Natural killer cell treated with Interleukin-12 subunit alpha and Interleukin-12 subunit beta and Interleukin-15 and Interleukin-18, amount 100 ng/mL, for 72 hours (primary cell): ENCODE results near the gene HORMAD2. TPM values are rescaled to one million over a fixed set of nuclear protein-coding genes. Genes with fewer than 3 reads are reported as not detected.
"Not testable (repeated sequence)": the region's sequence is repeated elsewhere in the genome, so short reads cannot be mapped to it uniquely, and the experiment has no call there.

Source experiments
- ATAC-seq, 2 donors: fragments of 150-1000 bp; cut with Tn5 transposase in 1 of 2; sonication (Bioruptor Pico), chemical (Tn5 transposase) in 1 of 2; 2 replicates each; pipeline ENCODE4 v1.10.0; 2021
- DNase-seq: peaks from one replicate; pipeline ENCODE4 v3.0.0; 2022; ENCODE audit warnings: low spot score
- H3K27ac Mint-ChIP-seq, 2 donors: 1 replicate in 1 of 2; 2 replicates in 1 of 2; pipeline ENCODE4 v1.8.0; 2022; ENCODE audit warnings: mixed read lengths in 2 of 2, mild to moderate bottlenecking in 1 of 2, moderate library complexity in 1 of 2
- H3K27me3 Mint-ChIP-seq, 2 donors: 1 replicate in 1 of 2; 2 replicates in 1 of 2; pipeline ENCODE4 v1.8.0; 2022; ENCODE audit warnings: mixed read lengths in 2 of 2
- H3K36me3 Mint-ChIP-seq: one replicate; pipeline ENCODE4 v1.8.0; 2022; ENCODE audit warnings: mixed read lengths
- H3K4me1 Mint-ChIP-seq, 2 donors: 1 replicate in 1 of 2; 2 replicates in 1 of 2; pipeline ENCODE4 v1.8.0; 2022; ENCODE audit warnings: low read depth in 2 of 2, mixed read lengths in 2 of 2, mild to moderate bottlenecking in 1 of 2
- H3K4me3 Mint-ChIP-seq: one replicate; pipeline ENCODE4 v1.8.0; 2022; ENCODE audit warnings: mixed read lengths
- H3K9me3 Mint-ChIP-seq: 2 replicates; pipeline ENCODE4 v1.8.0; 2022; ENCODE audit warnings: mixed read lengths
- total RNA-seq, 2 donors: library from RNA; stranded (reverse); gene quantifications; one replicate each; pipeline ENCODE4 v1.2.3, GENCODE V29; 2022

The HORMAD2 gene
- total RNA-seq, 2 donors from 2014 or later = not detected

DNA sequence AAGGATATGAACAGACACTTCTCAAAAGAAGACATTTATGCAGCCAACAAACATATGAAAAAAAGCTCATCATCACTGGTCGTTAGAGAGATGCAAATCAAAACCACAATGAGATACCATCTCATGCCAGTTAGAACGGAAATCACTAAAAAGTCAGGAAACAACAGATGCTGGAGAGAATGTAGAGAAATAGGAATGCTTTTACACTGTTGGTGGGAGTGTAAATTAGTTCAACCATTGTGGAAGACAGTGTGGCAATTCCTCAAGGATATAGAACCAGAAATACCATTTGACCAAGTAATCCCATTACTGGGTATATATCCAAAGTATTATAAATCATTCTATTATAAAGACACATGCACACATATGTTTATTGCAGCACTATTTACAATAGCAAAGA lies 20.5 kb downstream of the HORMAD2 start:
- not testable (repeated sequence) for DNase-seq, H3K4me3 Mint-ChIP-seq, ATAC-seq, H3K27me3 Mint-ChIP-seq, H3K4me1 Mint-ChIP-seq, H3K36me3 Mint-ChIP-seq, H3K9me3 Mint-ChIP-seq, H3K27ac Mint-ChIP-seq

DNA sequence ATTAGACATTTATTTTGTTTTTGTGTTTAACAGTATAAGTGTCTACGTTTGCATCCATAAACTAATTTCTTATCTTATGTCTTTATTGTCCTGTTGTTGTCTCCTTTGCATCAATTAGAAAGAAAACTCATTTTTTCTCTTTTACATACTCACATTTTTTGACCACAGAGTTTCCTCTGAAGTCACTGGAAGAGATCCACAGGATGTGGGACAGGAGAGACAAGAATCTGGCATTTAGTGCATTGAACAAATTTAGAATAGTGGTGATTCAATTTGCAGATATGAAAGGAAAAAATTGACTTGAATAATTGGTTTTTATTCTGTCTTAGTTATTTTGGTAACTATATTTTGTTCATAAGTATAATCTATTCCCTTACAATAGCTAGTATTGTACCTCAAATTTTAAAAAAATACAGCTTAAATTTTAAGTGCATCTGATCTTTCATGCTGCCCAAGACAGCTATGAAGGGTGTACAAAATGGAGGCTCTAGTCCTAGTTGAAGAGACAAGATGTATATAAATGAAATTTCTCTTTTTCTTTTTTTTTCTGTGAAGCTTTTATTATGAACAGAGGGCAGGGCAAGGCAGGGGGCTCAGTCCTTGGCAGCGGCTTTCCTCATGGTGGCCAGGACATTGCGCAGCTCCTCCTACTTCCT lies 24.4 kb downstream of the HORMAD2 start:
- ATAC-seq (no peak), DNase-seq (no peak)
- H3K36me3 Mint-ChIP-seq = no peaks in the 10 kb centered on the region
- H3K27me3 Mint-ChIP-seq = peaks cover 7 to 8% of the 10 kb centered on the region in 2 donors
- peaks cover 11 to 16% of the 10 kb centered on the region in 2 donors for H3K4me1 Mint-ChIP-seq
- H3K4me3 Mint-ChIP-seq = peak overlapping the region; percentile 12
- H3K27ac Mint-ChIP-seq = peak overlapping the region in 1 of 2 donors; percentile 3
- no peaks in the 10 kb centered on the region for H3K9me3 Mint-ChIP-seq

DNA sequence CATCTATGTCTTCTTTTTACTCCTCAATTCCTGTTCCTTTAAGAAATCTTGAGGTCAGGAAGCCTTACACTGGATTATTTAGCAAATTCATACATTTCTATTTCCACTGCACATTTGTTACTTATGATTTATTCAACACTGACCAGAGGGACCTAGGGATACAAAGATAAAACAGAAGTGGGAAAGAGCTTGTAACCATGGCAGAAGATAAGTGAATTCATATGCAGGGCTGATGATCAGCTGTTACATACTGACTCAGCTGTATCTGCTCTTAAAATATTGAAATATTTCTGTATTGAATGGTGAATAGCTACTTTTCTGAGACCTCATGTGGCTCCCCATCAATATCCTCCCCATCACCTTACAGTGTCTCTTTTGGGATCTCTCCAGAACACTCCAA lies 25.2 kb downstream of the HORMAD2 start:
- no peak overlapping the region for H3K4me3 Mint-ChIP-seq
- H3K9me3 Mint-ChIP-seq = no peaks in the 10 kb centered on the region
- H3K36me3 Mint-ChIP-seq = no peaks in the 10 kb centered on the region

GRCh38 chr22:30113494-30113893 lies 33.2 kb downstream of the HORMAD2 start:
- Mint-ChIP-seq H3K27ac (no peak overlapping the region), H3K9me3 (no peaks in the 10 kb centered on the region), H3K4me3 (no peak overlapping the region), H3K4me1 (peaks cover 10 to 21% of the 10 kb centered on the region in 2 donors), H3K27me3 (peaks cover 2 to 3% of the 10 kb centered on the region in 2 donors), H3K36me3 (no peaks in the 10 kb centered on the region)
- ATAC-seq = no peak
- DNase-seq = no peak

More for the DNA sequence above, 25.2 kb downstream of the HORMAD2 start:
- DNase-seq (no peak), ATAC-seq (no peak)
- no peak overlapping the region for H3K27ac Mint-ChIP-seq
- peaks cover 9 to 12% of the 10 kb centered on the region in 2 donors for H3K4me1 Mint-ChIP-seq
- H3K27me3 Mint-ChIP-seq = peaks cover 7 to 8% of the 10 kb centered on the region in 2 donors

DNA sequence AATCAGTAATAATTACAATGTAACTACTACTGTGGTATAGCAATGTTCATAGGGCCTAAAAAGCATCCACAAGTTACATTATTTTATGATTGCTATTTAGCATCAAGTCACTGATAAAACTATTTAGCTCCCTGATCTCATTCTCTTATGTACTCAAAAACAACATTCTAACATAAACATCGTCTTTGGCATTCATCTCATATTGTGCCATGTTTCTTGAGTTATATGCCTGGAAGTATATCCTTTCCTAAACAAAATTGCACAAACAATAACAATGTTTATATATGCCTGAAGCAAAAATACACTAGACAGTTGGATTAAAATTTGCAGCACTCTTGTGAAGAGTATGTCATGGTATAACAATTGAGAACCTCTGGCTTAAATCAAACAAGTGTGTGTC lies 34.1 kb downstream of the HORMAD2 start:
- Mint-ChIP-seq H3K36me3 (no peaks in the 10 kb centered on the region), H3K27ac (no peak overlapping the region), H3K4me1 (peaks cover 6 to 15% of the 10 kb centered on the region in 2 donors), H3K27me3 (no peaks in the 10 kb centered on the region), H3K9me3 (no peaks in the 10 kb centered on the region), H3K4me3 (no peak overlapping the region)
- ATAC-seq (no peak), DNase-seq (no peak)

DNA sequence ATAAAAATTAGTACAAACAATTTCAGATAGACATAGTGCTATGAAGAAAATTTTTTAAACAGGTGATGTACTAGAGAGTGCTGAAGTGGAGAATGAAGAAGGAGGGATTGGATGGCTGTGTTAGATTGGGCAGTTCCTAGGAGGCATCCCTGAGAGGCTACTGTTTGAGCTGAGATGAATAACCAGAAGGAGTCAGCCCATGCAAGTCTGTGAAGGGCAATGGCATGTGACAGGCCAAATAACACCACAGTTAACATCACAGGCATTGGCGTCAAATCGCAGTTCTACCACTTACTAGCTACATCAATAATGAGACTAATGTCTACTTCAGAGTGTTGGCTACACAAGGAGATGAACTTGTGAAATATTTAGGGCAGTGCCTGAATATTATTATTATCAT lies 35.4 kb downstream of the HORMAD2 start:
- ATAC-seq (peak in 1 of 2 donors; percentile 48), DNase-seq (no peak)
- H3K36me3 Mint-ChIP-seq = no peaks in the 10 kb centered on the region
- H3K27ac Mint-ChIP-seq = peak overlapping the region in 1 of 2 donors; percentile 15
- peaks cover 3 to 5% of the 10 kb centered on the region in 2 donors for H3K27me3 Mint-ChIP-seq
- peaks cover 6 to 15% of the 10 kb centered on the region in 2 donors for H3K4me1 Mint-ChIP-seq
- H3K4me3 Mint-ChIP-seq = no peak overlapping the region
- H3K9me3 Mint-ChIP-seq = no peaks in the 10 kb centered on the region

DNA sequence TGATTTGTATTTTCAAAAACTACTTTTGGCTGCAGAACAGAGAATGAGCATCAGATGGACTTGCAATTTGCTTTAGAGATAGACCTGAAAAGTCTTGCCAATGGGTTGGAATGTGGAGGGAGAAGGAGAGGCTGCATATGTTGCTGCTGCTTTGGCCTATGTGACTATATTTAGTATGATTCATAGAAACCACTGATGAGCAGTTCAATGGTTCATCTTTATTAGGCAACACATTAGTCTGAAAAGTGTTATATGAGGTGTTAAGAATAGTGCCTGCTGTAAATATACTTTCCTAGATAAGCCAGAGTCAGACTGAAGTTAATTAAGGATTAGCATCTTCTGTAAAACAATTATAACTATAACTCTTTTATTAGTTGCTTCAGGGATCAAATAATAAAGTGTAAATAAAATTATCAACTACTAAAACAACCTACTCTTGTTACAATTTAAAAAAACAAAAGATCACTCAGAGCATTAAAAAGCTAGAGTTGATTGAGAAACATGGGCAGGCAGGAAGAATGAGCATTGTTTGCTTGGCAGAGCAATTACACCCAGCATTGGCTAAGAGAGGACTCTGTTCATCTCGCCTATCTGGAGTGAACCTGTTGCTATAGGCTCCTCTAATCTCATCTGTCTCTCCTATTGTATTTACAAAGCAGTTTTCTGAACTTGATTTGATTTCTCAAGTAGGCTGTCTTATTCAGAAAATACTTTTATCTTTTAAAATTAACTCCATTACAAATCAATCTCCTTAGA lies 36.3 kb downstream of the HORMAD2 start:
- DNase-seq = no peak
- peaks cover 4 to 8% of the 10 kb centered on the region in 2 donors for H3K27me3 Mint-ChIP-seq
- peak overlapping the region in 1 of 2 donors; percentile 15 for H3K27ac Mint-ChIP-seq
- H3K4me1 Mint-ChIP-seq = peaks cover 6 to 15% of the 10 kb centered on the region in 2 donors
- no peak overlapping the region for H3K4me3 Mint-ChIP-seq
- peak; percentile 73 to 79 for ATAC-seq
- no peaks in the 10 kb centered on the region for H3K9me3 Mint-ChIP-seq
- H3K36me3 Mint-ChIP-seq = no peaks in the 10 kb centered on the region

GRCh38 chr22:30117256-30117655 lies 37.0 kb downstream of the HORMAD2 start:
- no peak for DNase-seq
- H3K9me3 Mint-ChIP-seq = no peaks in the 10 kb centered on the region
- no peak overlapping the region for H3K27ac Mint-ChIP-seq
- peaks cover 7 to 8% of the 10 kb centered on the region in 2 donors for H3K27me3 Mint-ChIP-seq
- no peak overlapping the region for H3K4me3 Mint-ChIP-seq
- H3K4me1 Mint-ChIP-seq = peaks cover 6 to 15% of the 10 kb centered on the region in 2 donors
- H3K36me3 Mint-ChIP-seq = no peaks in the 10 kb centered on the region
- ATAC-seq = no peak

DNA sequence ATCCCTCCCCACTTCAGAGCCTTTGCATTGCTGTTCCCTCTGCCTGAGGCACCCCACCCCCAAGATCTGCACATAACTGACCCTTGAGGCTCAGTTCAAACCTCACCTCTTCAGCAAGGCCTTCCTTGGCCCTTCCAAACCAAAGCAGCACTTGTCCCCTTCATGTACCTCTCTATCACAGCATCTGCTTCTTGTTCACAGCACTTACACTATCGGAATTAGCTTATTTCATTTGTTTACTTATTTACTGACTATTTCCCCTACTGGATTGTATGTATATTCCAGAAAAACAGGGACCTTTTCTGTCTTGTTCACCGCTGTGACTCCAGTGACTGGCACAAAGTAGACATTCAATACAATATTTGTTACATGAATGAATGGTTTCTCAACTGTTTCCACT lies 38.0 kb downstream of the HORMAD2 start:
- ATAC-seq = no peak
- Mint-ChIP-seq H3K4me1 (peaks cover 6 to 15% of the 10 kb centered on the region in 2 donors), H3K36me3 (no peaks in the 10 kb centered on the region), H3K9me3 (no peaks in the 10 kb centered on the region), H3K4me3 (no peak overlapping the region), H3K27ac (no peak overlapping the region), H3K27me3 (peaks cover 7 to 8% of the 10 kb centered on the region in 2 donors)
- no peak for DNase-seq

DNA sequence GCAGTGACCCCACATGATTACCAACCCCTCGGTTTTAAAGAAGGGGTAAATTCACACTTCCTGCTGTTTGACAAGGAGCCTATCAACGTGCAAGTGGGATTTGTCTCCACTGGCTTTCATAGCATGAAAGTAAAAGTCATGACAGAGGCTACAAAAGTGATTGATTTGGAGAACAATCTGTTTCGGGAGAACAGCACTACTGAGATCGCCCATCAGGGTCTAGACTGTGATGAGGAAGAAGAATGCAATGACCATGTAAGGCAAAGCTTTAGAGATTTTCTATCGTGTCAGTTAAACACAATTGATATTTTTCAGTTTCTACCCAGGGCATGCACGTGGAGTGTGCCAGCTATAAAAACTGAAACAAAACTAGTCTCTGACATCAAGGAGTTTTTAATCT lies 41.7 kb downstream of the HORMAD2 start:
- H3K27ac Mint-ChIP-seq = no peak overlapping the region
- H3K4me3 Mint-ChIP-seq = no peak overlapping the region
- no peaks in the 10 kb centered on the region for H3K36me3 Mint-ChIP-seq
- no peaks in the 10 kb centered on the region for H3K9me3 Mint-ChIP-seq
- H3K4me1 Mint-ChIP-seq = peaks cover 3 to 4% of the 10 kb centered on the region in 2 donors
- DNase-seq = no peak
- no peak for ATAC-seq
- peaks cover 8 to 9% of the 10 kb centered on the region in 2 donors for H3K27me3 Mint-ChIP-seq

DNA sequence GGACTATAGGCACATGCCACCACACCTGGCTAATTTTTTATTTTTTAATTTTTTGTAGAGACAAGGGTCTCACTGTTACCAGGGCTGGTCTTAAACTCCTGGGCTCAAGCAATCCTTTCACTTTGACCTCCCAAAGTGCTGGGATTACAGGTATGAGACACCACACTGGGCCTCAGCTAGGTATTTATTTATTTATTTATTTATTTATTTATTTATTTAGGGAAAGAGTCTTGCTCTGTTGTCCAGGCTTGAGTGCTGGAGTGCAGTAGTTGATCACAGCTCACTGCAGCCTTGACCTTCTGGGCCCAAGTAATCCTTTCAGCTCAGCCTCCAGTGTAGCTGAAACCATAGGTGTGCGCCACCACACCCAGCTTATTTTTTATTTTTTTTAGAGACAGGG lies 43.2 kb downstream of the HORMAD2 start:
- Mint-ChIP-seq H3K36me3 (no peaks in the 10 kb centered on the region), H3K4me3 (no peak overlapping the region), H3K27me3 (peaks cover 9 to 14% of the 10 kb centered on the region in 2 donors), H3K9me3 (no peaks in the 10 kb centered on the region), H3K4me1 (peaks cover under 1 to 3% of the 10 kb centered on the region in 2 donors), H3K27ac (no peak overlapping the region)
- ATAC-seq = no peak
- DNase-seq = no peak

GRCh38 chr22:30127749-30128166 lies 47.5 kb downstream of the HORMAD2 start:
- Mint-ChIP-seq H3K36me3 (no peaks in the 10 kb centered on the region), H3K4me1 (peaks cover 0 to 3% of the 10 kb centered on the region in 2 donors), H3K27me3 (peaks cover 2 to 6% of the 10 kb centered on the region in 2 donors), H3K4me3 (no peak overlapping the region), H3K27ac (no peak overlapping the region), H3K9me3 (no peaks in the 10 kb centered on the region)
- DNase-seq (no peak), ATAC-seq (no peak)

DNA sequence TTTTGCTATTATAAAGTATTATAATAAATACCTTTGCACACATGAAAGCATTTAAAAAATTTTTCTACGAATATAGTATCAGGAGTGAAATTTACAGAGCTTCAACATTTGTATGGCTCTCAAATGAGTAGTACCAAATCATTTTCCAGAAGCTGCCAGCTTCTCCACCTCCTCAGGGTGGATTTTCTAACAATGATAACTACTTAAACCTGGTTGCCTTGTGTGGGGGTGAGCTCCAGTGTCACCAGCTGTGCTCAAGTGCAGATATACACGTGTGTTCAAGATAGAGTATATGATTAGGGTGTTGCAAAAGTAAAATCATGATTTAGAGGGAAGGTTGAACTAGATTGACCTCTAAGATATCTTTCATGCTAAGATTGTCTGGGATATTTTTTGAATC lies 48.2 kb downstream of the HORMAD2 start:
- Mint-ChIP-seq H3K36me3 (no peaks in the 10 kb centered on the region), H3K9me3 (no peaks in the 10 kb centered on the region), H3K27ac (no peak overlapping the region), H3K27me3 (peaks cover 2 to 6% of the 10 kb centered on the region in 2 donors), H3K4me3 (no peak overlapping the region), H3K4me1 (peaks cover 0 to 3% of the 10 kb centered on the region in 2 donors)
- no peak for ATAC-seq
- DNase-seq = no peak

GRCh38 chr22:30129636-30130035 lies 49.4 kb downstream of the HORMAD2 start:
- ATAC-seq = no peak

More at GRCh38 chr22:30129636-30130035, 49.4 kb downstream of the HORMAD2 start:
- Mint-ChIP-seq H3K27ac (no peak overlapping the region), H3K4me1 (peaks cover 0 to under 1% of the 10 kb centered on the region in 2 donors), H3K27me3 (peaks cover 0 to 6% of the 10 kb centered on the region in 2 donors), H3K36me3 (no peaks in the 10 kb centered on the region), H3K4me3 (no peak overlapping the region), H3K9me3 (no peaks in the 10 kb centered on the region)
- DNase-seq = no peak
